Measurements from ENCODE around the gene PLLP. TPM values are rescaled to one million over a fixed set of nuclear protein-coding genes. Genes with fewer than 3 reads are reported as not detected.

PLLP gene
- total and polyA plus RNA-seq, 2 donors from 2014 or later: 64.4 to 83.8 TPM

DNA sequence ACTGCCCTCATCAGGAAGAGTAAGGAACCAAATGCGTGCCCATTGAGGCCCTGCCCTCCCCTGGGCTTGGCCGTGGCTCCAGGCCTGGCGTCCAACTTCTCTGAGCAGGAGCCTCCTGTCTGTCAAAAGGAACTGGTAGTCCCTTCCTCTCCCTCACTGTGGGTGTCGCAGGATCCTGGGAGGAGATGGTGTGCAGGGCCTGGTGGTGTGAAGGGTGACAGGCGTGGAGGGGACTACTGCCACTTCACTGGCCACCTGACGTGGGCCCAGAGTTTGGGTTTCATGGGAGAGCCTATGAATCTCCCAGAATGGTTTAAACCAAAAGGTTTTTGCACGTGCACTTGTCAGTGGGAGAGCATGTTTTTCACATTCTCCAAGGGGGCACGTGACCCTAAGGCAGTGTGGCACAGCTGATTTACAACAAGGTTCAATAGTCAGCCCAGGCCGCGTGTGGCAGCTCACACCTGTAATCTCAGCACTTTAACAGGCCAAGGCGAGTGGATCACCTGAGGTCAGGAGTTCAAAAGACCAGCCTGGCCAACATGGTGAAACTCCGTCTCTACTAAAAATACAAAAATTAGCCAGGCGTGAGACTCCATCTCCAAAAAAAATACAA is 26.9 kb downstream of the PLLP start:
- intact Hi-C loops (cut with DNase I): no loop called here
- H3K9ac ChIP-seq (ENCODE audit: low read length in 3 of 3): no peak overlapping the region

GRCh38 chr16:57256601-57257395 is 27.7 kb downstream of the PLLP start:
- Histone ChIP-seq H3K4me3 (ENCODE audit: low read length in 3 of 3) (no peak overlapping the region), H3K4me1 (ENCODE audit: control insufficient read depth in 2 of 3, insufficient read depth in 2 of 3, low read depth in 1 of 3, low read length in 3 of 3) (peaks cover 0 to 21% (median 8%) of the 10 kb centered on the region in 3 donors), H3K27ac (ENCODE audit: low read depth in 2 of 2, low read length in 2 of 2) (no peak overlapping the region), H3K9me3 (ENCODE audit: control insufficient read depth in 2 of 3, insufficient read depth in 1 of 3, low read length in 3 of 3) (no peaks in the 10 kb centered on the region), H3K36me3 (ENCODE audit: control insufficient read depth in 2 of 3, insufficient read depth in 3 of 3, low read length in 3 of 3) (peaks cover 3 to 43% (median 13%) of the 10 kb centered on the region in 3 donors), H3K27me3 (ENCODE audit: control insufficient read depth, insufficient read depth, low read length) (no peaks in the 10 kb centered on the region), H3K9ac (ENCODE audit: low read length in 3 of 3) (no peak overlapping the region)
- TF ChIP-seq, protein P1, sequence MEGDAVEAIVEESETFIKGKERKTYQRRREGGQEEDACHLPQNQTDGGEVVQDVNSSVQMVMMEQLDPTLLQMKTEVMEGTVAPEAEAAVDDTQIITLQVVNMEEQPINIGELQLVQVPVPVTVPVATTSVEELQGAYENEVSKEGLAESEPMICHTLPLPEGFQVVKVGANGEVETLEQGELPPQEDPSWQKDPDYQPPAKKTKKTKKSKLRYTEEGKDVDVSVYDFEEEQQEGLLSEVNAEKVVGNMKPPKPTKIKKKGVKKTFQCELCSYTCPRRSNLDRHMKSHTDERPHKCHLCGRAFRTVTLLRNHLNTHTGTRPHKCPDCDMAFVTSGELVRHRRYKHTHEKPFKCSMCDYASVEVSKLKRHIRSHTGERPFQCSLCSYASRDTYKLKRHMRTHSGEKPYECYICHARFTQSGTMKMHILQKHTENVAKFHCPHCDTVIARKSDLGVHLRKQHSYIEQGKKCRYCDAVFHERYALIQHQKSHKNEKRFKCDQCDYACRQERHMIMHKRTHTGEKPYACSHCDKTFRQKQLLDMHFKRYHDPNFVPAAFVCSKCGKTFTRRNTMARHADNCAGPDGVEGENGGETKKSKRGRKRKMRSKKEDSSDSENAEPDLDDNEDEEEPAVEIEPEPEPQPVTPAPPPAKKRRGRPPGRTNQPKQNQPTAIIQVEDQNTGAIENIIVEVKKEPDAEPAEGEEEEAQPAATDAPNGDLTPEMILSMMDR (IDR thresholded peaks at IDR 0.05; ENCODE audit: borderline replicate concordance, extremely low read depth, insufficient read depth): no peak
- DNase-seq (no peak), FAIRE-seq (no peak)
- intact Hi-C loops (cut with DNase I): no loop called here

More for the DNA sequence above, 26.9 kb downstream of the PLLP start:
- Histone ChIP-seq H3K4me1 (ENCODE audit: control insufficient read depth in 2 of 3, insufficient read depth in 2 of 3, low read depth in 1 of 3, low read length in 3 of 3) (peaks cover 0 to 13% (median 7%) of the 10 kb centered on the region in 3 donors), H3K27me3 (ENCODE audit: control insufficient read depth, insufficient read depth, low read length) (no peaks in the 10 kb centered on the region), H3K36me3 (ENCODE audit: control insufficient read depth in 2 of 3, insufficient read depth in 3 of 3, low read length in 3 of 3) (peaks cover 3 to 35% (median 9%) of the 10 kb centered on the region in 3 donors), H3K9me3 (ENCODE audit: control insufficient read depth in 2 of 3, insufficient read depth in 1 of 3, low read length in 3 of 3) (no peaks in the 10 kb centered on the region), H3K27ac (ENCODE audit: low read depth in 2 of 2, low read length in 2 of 2) (no peak overlapping the region), H3K4me3 (ENCODE audit: low read length in 3 of 3) (no peak overlapping the region)
- TF ChIP-seq, protein P1 (IDR thresholded peaks at IDR 0.05; ENCODE audit: borderline replicate concordance, extremely low read depth, insufficient read depth): no peak
- DNase-seq (peak in 1 of 5 donors; percentile 33), FAIRE-seq (no peak)

- H3K4me3 ChIP-seq (ENCODE audit: low read length in 3 of 3): no peak overlapping the region
- TF ChIP-seq, protein P1 (IDR thresholded peaks at IDR 0.05; ENCODE audit: borderline replicate concordance, extremely low read depth, insufficient read depth): no peak
- no peak for FAIRE-seq
- DNase-seq: no peak
- no peaks in the 10 kb centered on the region for H3K27me3 ChIP-seq (ENCODE audit: control insufficient read depth, insufficient read depth, low read length)
- no peak overlapping the region for H3K9ac ChIP-seq (ENCODE audit: low read length in 3 of 3)
- peak overlapping the region in 1 of 2 donors; percentile 29 for H3K27ac ChIP-seq (ENCODE audit: low read depth in 2 of 2, low read length in 2 of 2)
- intact Hi-C loops (cut with DNase I): no loop called here
- peaks cover 0 to 28% (median 8%) of the 10 kb centered on the region in 3 donors for H3K4me1 ChIP-seq (ENCODE audit: control insufficient read depth in 2 of 3, insufficient read depth in 2 of 3, low read depth in 1 of 3, low read length in 3 of 3)
- H3K9me3 ChIP-seq (ENCODE audit: control insufficient read depth in 2 of 3, insufficient read depth in 1 of 3, low read length in 3 of 3): no peaks in the 10 kb centered on the region
- H3K36me3 ChIP-seq (ENCODE audit: control insufficient read depth in 2 of 3, insufficient read depth in 3 of 3, low read length in 3 of 3): peaks cover 3 to 43% (median 17%) of the 10 kb centered on the region in 3 donors
Measured at GRCh38 chr16:57255686-57256415, 28.6 kb downstream of the PLLP start.

Data from kidney (tissue), 14 donors.